Small intestine (tissue), 7 donors: ENCODE data around the gene MKNK1. TPM values are rescaled to one million over a fixed set of nuclear protein-coding genes. Genes with fewer than 3 reads are reported as not detected.

ENCODE experiments used
- DNase-seq, 2 donors: peaks; one replicate each; pipeline versions ENCODE4 v3.0.0 to v3.0.0-alpha.2; 2013
- FAIRE-seq: peaks from 2 replicates; lab custom pipeline; 2012; peaks lifted over from hg19 to GRCh38; lab: Jason Lieb, UNC
- H3K27ac ChIP-seq, 3 donors: one replicate each; pipeline ENCODE4 v1.5.1; 2013; ENCODE audit warnings: low read length in 2 of 3, mild to moderate bottlenecking in 2 of 3, control low read depth in 1 of 3, inconsistent platforms in 1 of 3, low read depth in 1 of 3, moderate library complexity in 1 of 3
- H3K27me3 ChIP-seq, 3 donors: one replicate each; pipeline ENCODE4 v1.6.1; 2013; ENCODE audit warnings: low read length in 3 of 3, inconsistent platforms in 1 of 3; ENCODE audit not compliant: control insufficient read depth in 3 of 3, insufficient read depth in 3 of 3
- H3K36me3 ChIP-seq, 3 donors: one replicate each; pipeline ENCODE4 v1.6.1; 2013; ENCODE audit warnings: low read length in 3 of 3, inconsistent platforms in 1 of 3, low read depth in 1 of 3, mild to moderate bottlenecking in 1 of 3, moderate library complexity in 1 of 3; ENCODE audit not compliant: control insufficient read depth in 3 of 3, insufficient read depth in 2 of 3
- H3K4me1 ChIP-seq, 3 donors: one replicate each; pipeline ENCODE4 v1.6.1; 2013; ENCODE audit warnings: low read length in 2 of 3, inconsistent platforms in 1 of 3, low read depth in 1 of 3, mild to moderate bottlenecking in 1 of 3, moderate library complexity in 1 of 3; ENCODE audit not compliant: control insufficient read depth in 3 of 3, insufficient read depth in 2 of 3
- H3K4me3 ChIP-seq, 3 donors: one replicate each; pipeline ENCODE4 v1.5.1; 2013; ENCODE audit warnings: low read length in 3 of 3, control low read depth in 1 of 3, inconsistent platforms in 1 of 3, low read depth in 1 of 3, mild to moderate bottlenecking in 1 of 3, moderate library complexity in 1 of 3
- H3K9me3 ChIP-seq, 2 donors: one replicate each; pipeline ENCODE4 v1.6.1; 2013; ENCODE audit warnings: low read depth in 1 of 2, low read length in 1 of 2; ENCODE audit not compliant: control insufficient read depth in 2 of 2, insufficient read depth in 1 of 2
- WGBS, 3 donors: extraction: QIAGEN DNeasy Blood & Tissue Kit; methylation state at CpG; one replicate each; pipeline ENCODE4 v1.1.7; 2013; 5-methylcytosine and 5-hydroxymethylcytosine counted together
- polyA plus RNA-seq, 4 donors: library from polyadenylated mRNA; stranded (reverse) in 3 of 4; unstranded in 1 of 4; fragments of 200-250 nt in 3 of 4; fragments of 120-200 nt in 1 of 4; gene quantifications; one replicate each; pipeline versions ENCODE4 v1.2.1 to v1.2.3, GENCODE V29; 2013
- donor health status: healthy with polysubstance abuse.
- donor health status: control.
- donor health status: control.
- donor health status: Bipolar disorder and iron deficiency.
- donor health status: healthy.

MKNK1 gene
- polyA plus RNA-seq, 4 donors: 20.2 to 42.5 (median 33.5) TPM

GRCh38 chr1:46512135-46512791 lies 91.8 kb downstream of the MKNK1 start:
- H3K4me1 ChIP-seq: peaks cover 0 to 7% (median 0%) of the 10 kb centered on the region in 3 donors
- H3K4me3 ChIP-seq: no peak overlapping the region
- H3K27me3 ChIP-seq: peaks cover 0 to 10% (median 0%) of the 10 kb centered on the region in 3 donors
- H3K27ac ChIP-seq: no peak overlapping the region
- FAIRE-seq (no peak), DNase-seq (no peak)
- 82 to 90% (median 87%) methylated on average over 22 to 23 of the region's 23 CpGs for WGBS, 3 donors
- H3K9me3 ChIP-seq: no peaks in the 10 kb centered on the region
- H3K36me3 ChIP-seq: no peaks in the 10 kb centered on the region

- Histone ChIP-seq H3K27ac (no peak overlapping the region), H3K27me3 (peaks cover 0 to 14% (median 0%) of the 10 kb centered on the region in 3 donors), H3K9me3 (no peaks in the 10 kb centered on the region), H3K4me1 (no peaks in the 10 kb centered on the region), H3K36me3 (no peaks in the 10 kb centered on the region), H3K4me3 (no peak overlapping the region)
- DNase-seq (no peak), FAIRE-seq (no peak)
- 71 to 77% (median 77%) methylated on average over 8 of the region's 8 CpGs for WGBS, 3 donors
Measured at GRCh38 chr1:46510998-46511365, 93.1 kb downstream of the MKNK1 start.

- Histone ChIP-seq H3K4me3 (no peak overlapping the region), H3K27ac (no peak overlapping the region), H3K4me1 (no peaks in the 10 kb centered on the region), H3K27me3 (peaks cover 0 to 14% (median 0%) of the 10 kb centered on the region in 3 donors), H3K36me3 (no peaks in the 10 kb centered on the region), H3K9me3 (no peaks in the 10 kb centered on the region)
- no peak for FAIRE-seq
- DNase-seq: no peak
- 91 to 93% (median 91%) methylated on average over 19 of the region's 19 CpGs for WGBS, 3 donors
Measured at GRCh38 chr1:46510341-46510997, 93.6 kb downstream of the MKNK1 start.

- H3K4me1 ChIP-seq: no peaks in the 10 kb centered on the region
- H3K9me3 ChIP-seq: no peaks in the 10 kb centered on the region
- peaks cover 0 to 14% (median under 1%) of the 10 kb centered on the region in 3 donors for H3K27me3 ChIP-seq
- FAIRE-seq: no peak
- H3K4me3 ChIP-seq: no peak overlapping the region
- WGBS, 3 donors: 71 to 77% (median 73%) methylated on average over 5 of the region's 5 CpGs
- H3K36me3 ChIP-seq: no peaks in the 10 kb centered on the region
- DNase-seq: no peak
- H3K27ac ChIP-seq: no peak overlapping the region
Measured at GRCh38 chr1:46508757-46509156, 95.3 kb downstream of the MKNK1 start.

Other genes with a start within 250 kb of the MKNK1 start
- gene FAAH, start 210.0 kb downstream of the MKNK1 start, polyA plus RNA-seq: 100 to 1,000 TPM in 1 of 4 donors, 10 to 100 TPM in 3; 28.7 to 138 (median 68.6) TPM
- under 1 TPM in 1 of 4 donors, not detected in 3; 0.01 TPM for gene DMBX1, start 114.4 kb downstream of the MKNK1 start, polyA plus RNA-seq
- not detected for gene KNCN, start 52.6 kb downstream of the MKNK1 start, polyA plus RNA-seq
- 10 to 100 TPM in 2 of 4 donors, 1 to 10 TPM in 2; 7.8 to 12.0 (median 9.5) TPM for gene MOB3C, start 12.5 kb upstream of the MKNK1 start, polyA plus RNA-seq
- gene ATPAF1, start 64.1 kb upstream of the MKNK1 start, polyA plus RNA-seq: 10 to 100 TPM; 23.0 to 42.8 (median 34.6) TPM
- under 1 TPM in 1 of 4 donors, not detected in 3; 0.09 TPM for gene TEX38, start 67.6 kb upstream of the MKNK1 start, polyA plus RNA-seq
- gene EFCAB14, start 114.8 kb upstream of the MKNK1 start, polyA plus RNA-seq: 10 to 100 TPM; 25.0 to 80.0 (median 28.2) TPM
- 10 to 100 TPM in 1 of 4 donors, 1 to 10 TPM in 1, under 1 TPM in 2; 0.81 to 28.9 (median 1.4) TPM for gene CYP4B1, start 194.8 kb upstream of the MKNK1 start, polyA plus RNA-seq